GM23338 (cell line): Measurements from ENCODE around the gene LRRC39.

Experiments used
- EZH2 ChIP-seq: fragments of 200-600 bp; sonication (generic); IDR thresholded peaks from one replicate; pipeline ENCODE4 v1.8.0; 2017; ENCODE audit warnings: antibody characterized with exemption, mild to moderate bottlenecking, low read depth; ENCODE audit not compliant: unreplicated experiment
- JUNB ChIP-seq: IDR thresholded peaks from one replicate; pipeline ENCODE4 v1.6.1; 2016; ENCODE audit warnings: antibody characterized with exemption; ENCODE audit not compliant: unreplicated experiment
- POLR2AphosphoS5 ChIP-seq: IDR thresholded peaks from 2 replicates; pipeline ENCODE4 v1.6.1; 2016; ENCODE audit warnings: antibody characterized with exemption, low read depth
- TF ChIP-seq, protein P1 (sequence below), 2 experiments: fragments of 200-600 bp in 1 of 2; sonication (generic) in 1 of 2; conservative IDR thresholded peaks; 2 replicates each; pipeline versions ENCODE4 v1.5.1 to v1.6.1; 2016 to 2017; ENCODE audit warnings: antibody characterized with exemption in 2 of 2, low read depth in 2 of 2, mild to moderate bottlenecking in 2 of 2, moderate library complexity in 1 of 2

DNA sequence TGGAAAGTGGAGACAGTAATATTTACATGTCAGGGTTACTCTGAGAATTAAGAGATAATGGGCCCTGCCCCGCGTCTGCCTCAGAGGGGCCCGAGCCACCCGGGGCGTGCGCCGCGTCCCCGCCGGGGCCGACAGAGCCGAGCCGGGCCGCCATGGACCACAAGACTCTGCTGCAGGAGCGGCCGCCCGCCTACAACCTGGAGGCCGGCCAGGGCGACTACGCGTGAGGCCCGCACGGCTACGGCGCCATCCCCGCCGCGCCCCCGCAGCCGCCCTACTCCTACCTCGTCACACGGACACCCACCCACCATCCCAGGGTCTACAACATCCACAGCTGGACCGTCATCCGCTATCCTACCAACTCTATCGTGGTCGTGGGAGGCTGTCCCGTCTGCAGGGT, 35.1 kb upstream of the LRRC39 start:
- TF ChIP-seq, protein P1, sequence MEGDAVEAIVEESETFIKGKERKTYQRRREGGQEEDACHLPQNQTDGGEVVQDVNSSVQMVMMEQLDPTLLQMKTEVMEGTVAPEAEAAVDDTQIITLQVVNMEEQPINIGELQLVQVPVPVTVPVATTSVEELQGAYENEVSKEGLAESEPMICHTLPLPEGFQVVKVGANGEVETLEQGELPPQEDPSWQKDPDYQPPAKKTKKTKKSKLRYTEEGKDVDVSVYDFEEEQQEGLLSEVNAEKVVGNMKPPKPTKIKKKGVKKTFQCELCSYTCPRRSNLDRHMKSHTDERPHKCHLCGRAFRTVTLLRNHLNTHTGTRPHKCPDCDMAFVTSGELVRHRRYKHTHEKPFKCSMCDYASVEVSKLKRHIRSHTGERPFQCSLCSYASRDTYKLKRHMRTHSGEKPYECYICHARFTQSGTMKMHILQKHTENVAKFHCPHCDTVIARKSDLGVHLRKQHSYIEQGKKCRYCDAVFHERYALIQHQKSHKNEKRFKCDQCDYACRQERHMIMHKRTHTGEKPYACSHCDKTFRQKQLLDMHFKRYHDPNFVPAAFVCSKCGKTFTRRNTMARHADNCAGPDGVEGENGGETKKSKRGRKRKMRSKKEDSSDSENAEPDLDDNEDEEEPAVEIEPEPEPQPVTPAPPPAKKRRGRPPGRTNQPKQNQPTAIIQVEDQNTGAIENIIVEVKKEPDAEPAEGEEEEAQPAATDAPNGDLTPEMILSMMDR (conservative IDR thresholded peaks at IDR 0.05; ENCODE audit: low read depth in 2 of 2) = no peak
- no peak for TF ChIP-seq POLR2AphosphoS5
- TF ChIP-seq JUNB = no peak
- no peak for TF ChIP-seq EZH2
